Activated CD4-positive, alpha-beta T cell treated with anti-CD3 and anti-CD28 coated beads, Interleukin-2, amount 10 ng/mL, durations not matched to agents 7 days and 5 days (primary cell): ENCODE results near the gene EVA1C. TPM values are rescaled to one million over a fixed set of nuclear protein-coding genes. Genes with fewer than 3 reads are reported as not detected.
"Not testable (repeated sequence)": the region's sequence is repeated elsewhere in the genome, so short reads cannot be mapped to it uniquely, and the experiment has no call there.

Experiments
- CTCF ChIA-PET: fragments of 350-600 bp; sonication (Branson Sonifier 250); formaldehyde crosslinking; loops from one replicate; lab custom pipeline; 2021; ENCODE audit warnings: antibody characterized with exemption; lab: Charles Lee
- POLR2A ChIA-PET: fragments of 350-600 bp; sonication (Branson Sonifier 250); formaldehyde crosslinking; loops from one replicate; lab custom pipeline; 2021; ENCODE audit warnings: antibody characterized with exemption; lab: Charles Lee
- DNase-seq: peaks from one replicate; pipeline ENCODE4 v3.0.0-alpha.2; 2020
- H3K27ac Mint-ChIP-seq: one replicate; pipeline ENCODE4 v1.8.0; 2021; ENCODE audit warnings: mild to moderate bottlenecking, moderate library complexity, mixed read lengths
- H3K27me3 Mint-ChIP-seq: one replicate; pipeline ENCODE4 v1.8.0; 2021; ENCODE audit warnings: mixed read lengths
- H3K36me3 Mint-ChIP-seq: one replicate; pipeline ENCODE4 v1.8.0; 2021; ENCODE audit warnings: low read depth, mixed read lengths
- H3K4me1 Mint-ChIP-seq: one replicate; pipeline ENCODE4 v1.8.0; 2021; ENCODE audit warnings: mixed read lengths
- H3K4me3 Mint-ChIP-seq: one replicate; pipeline ENCODE4 v1.8.0; 2021; ENCODE audit warnings: mild to moderate bottlenecking, moderate library complexity, mixed read lengths
- H3K9me3 Mint-ChIP-seq: one replicate; pipeline ENCODE4 v1.8.0; 2021; ENCODE audit warnings: mixed read lengths
- total RNA-seq, 2 experiments: library from RNA; stranded (reverse); gene quantifications; one replicate each; pipeline ENCODE4 v1.2.3, GENCODE V29; 2021

The EVA1C gene
- total RNA-seq, 2 experiments from 2014 or later, result 4.8 to 5.4 TPM

DNA sequence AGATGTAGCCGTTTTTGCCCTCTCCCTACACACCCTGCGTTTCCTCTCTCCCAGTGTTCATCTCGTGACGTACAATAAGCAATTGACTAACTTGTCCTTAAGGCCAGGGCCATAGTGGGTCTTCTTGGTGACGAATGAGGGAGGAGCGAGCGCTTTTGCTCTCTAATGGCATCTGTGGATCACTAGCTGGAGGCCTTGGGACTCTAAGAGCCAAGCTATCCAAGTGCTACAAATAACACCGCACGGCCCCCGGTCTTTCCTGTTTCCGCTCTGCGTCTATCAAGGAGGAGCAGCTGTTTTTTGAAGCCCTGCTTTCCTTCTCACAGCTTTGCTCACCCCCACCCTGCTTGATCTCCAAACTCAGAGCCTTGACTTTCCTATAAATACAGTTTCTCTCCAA, 25.2 kb downstream of the EVA1C start:
- H3K36me3 Mint-ChIP-seq, result no peaks in the 10 kb centered on the region
- H3K4me1 Mint-ChIP-seq, result peaks cover 8% of the 10 kb centered on the region
- no peak overlapping the region for H3K27ac Mint-ChIP-seq
- POLR2A ChIA-PET, result no interaction called here
- CTCF ChIA-PET, result interaction anchor here (0.5 kb wide), 1 partner anchor 78 kb away, joined by 6 read pairs; no protein-coding TSS in a partner anchor
- no peak overlapping the region for H3K4me3 Mint-ChIP-seq
- H3K27me3 Mint-ChIP-seq, result no peaks in the 10 kb centered on the region
- DNase-seq, result no peak
- H3K9me3 Mint-ChIP-seq, result peaks cover 2% of the 10 kb centered on the region

DNA sequence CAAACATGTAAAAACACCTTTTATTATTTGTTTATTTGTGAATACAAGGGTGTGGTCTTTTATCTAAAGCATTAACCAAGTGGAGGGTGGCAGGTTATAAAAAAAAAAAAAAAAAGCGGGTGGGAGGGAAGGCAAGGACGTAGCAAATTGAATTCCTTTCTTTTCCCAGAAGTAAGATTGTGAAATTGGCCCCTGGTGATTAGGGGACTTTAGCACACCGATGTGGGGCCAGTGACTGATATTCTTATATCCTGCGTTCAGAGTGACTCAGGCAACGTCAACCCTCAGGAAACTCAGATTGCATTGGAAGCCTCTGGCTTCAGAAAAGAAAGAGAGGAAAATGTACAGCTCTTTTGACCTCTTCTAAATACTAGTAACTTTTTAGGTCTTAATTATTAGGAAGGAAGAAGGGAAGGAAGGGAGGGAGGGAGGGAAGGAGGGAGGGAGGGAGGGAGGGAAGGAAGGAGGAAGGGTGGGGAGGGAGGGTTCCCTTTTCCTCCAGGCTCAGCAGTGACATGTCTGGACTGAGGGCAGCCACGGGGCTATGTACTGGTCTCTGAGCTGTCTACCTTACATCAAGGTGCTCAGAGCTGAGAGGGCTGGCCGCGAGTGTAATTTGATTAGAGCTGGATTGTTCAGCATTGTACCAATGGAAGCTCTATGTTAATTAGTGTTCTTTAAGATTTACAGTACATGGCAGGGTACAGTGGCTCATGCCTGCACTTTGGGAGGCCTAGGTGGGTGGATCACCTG, 30.2 kb downstream of the EVA1C start:
- DNase-seq, result no peak
- Mint-ChIP-seq H3K36me3 (peaks cover 3% of the 10 kb centered on the region), H3K9me3 (peaks cover 11% of the 10 kb centered on the region), H3K27ac (no peak overlapping the region), H3K4me1 (peaks cover 2% of the 10 kb centered on the region), H3K4me3 (no peak overlapping the region), H3K27me3 (no peaks in the 10 kb centered on the region)
- ChIA-PET CTCF (no interaction called here), POLR2A (no interaction called here)

DNA sequence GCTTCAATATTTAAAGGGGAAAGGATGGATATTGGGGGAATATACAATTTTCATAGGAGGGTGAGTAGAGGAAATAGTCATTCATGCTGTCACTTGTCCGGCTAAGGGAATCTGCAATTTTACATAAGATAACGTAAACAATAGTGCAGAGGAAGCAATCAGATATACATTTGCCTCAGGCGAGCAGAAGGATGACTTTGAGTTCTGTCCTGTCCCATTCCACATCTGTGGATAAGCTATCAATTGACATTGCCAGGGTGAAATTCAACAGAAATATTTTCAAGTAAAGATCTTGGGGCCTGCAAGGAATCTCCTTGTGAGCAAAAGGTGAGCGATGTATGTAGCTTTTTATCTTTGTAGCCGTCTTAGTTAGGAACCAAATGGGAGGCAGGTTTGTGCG, 32.6 kb downstream of the EVA1C start:
- Mint-ChIP-seq H3K9me3 (peaks cover 11% of the 10 kb centered on the region), H3K27me3 (no peaks in the 10 kb centered on the region), H3K36me3 (peaks cover 3% of the 10 kb centered on the region), H3K4me3 (no peak overlapping the region), H3K27ac (no peak overlapping the region), H3K4me1 (no peaks in the 10 kb centered on the region)
- ChIA-PET POLR2A (interaction anchor here (0.5 kb wide), 1 partner anchor 39 kb away, joined by 6 read pairs; no protein-coding TSS in a partner anchor), CTCF (no interaction called here)
- no peak for DNase-seq

DNA sequence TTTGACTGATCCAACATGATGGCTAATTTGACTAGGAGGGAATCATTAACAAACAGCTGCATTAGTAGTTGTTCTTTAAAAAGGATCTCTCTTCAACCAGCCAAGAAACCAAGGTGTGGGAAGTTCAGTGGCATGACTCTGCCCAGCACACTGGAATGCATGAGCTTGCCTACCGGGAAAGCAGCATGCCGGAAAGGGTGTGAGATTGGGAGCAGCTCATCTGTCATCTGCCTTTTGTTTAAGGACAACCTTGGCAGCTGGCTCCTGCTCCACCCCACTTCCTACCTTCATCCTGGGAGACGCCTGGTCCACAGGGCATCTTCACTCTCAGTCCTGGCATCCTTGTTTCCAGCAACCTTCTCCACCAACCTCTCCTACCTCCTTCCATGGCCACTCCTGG, 33.9 kb downstream of the EVA1C start:
- H3K4me3 Mint-ChIP-seq, DNase-seq, H3K4me1 Mint-ChIP-seq, H3K27me3 Mint-ChIP-seq, H3K9me3 Mint-ChIP-seq, H3K36me3 Mint-ChIP-seq, H3K27ac Mint-ChIP-seq, POLR2A ChIA-PET: not testable (repeated sequence)
- CTCF ChIA-PET, result interaction anchor here (0.6 kb wide), 1 partner anchor 69 kb away, joined by 3 read pairs; no protein-coding TSS in a partner anchor

DNA sequence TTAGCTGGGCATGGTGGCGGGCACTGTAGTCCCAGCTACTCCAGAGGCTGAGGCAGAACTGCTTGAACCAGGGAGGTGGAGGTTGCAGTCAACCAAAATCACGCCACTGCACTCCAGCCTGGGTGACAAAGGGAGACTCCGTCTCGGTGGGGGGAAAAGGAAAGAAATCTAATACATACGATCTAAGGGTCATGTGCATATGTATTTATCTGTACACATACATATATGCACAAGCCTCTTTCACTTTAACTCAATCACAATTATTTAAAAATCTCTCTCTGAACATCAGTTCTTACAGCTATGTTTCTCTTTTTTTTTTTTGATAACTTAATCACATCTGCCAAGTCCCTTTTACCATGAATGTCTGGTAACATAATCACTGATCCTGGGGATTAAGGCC, 34.7 kb downstream of the EVA1C start:
- peaks cover 3% of the 10 kb centered on the region for H3K36me3 Mint-ChIP-seq
- H3K27me3 Mint-ChIP-seq, result no peaks in the 10 kb centered on the region
- DNase-seq, result no peak
- peak overlapping the region; percentile 46 for H3K27ac Mint-ChIP-seq
- H3K4me1 Mint-ChIP-seq, result no peaks in the 10 kb centered on the region
- H3K9me3 Mint-ChIP-seq, result peaks cover 9% of the 10 kb centered on the region
- ChIA-PET POLR2A (no interaction called here), CTCF (no interaction called here)
- no peak overlapping the region for H3K4me3 Mint-ChIP-seq

DNA sequence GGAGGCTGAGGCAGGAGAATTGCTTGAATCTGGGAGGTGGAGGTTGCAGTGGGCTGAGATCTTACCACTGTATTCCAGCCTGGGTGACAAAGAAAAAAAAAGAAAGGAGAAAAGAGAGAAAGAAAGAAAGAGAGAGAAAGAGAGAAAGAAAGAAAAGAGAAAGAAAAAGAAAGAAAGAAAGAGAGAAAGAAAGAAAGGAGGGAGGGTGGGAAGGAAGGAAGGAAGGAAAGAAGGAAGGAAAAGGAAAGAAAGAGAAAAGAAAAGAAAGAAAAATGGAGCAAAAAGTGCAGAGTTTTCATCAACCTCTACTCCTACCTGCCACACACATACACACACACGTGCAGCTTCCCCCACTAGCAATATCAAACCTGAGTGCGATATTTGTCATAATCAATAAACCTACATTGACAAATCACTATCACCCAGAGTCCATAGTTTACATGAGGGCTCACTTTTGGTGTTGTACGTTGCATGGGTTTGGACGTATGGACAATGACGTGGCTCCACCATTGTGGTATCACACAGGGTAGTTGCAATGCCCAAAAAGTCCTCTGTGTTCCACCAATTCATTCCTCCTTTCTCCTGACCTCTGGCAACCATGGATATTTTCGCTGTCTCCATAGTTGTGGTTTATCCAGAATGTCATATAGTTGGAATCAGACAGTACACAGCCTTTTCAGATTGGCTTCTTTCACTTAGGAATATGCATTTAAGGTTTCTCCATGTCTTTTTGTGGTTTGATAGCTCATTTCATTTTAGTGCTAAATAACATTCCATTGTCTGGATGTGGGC, 36.5 kb downstream of the EVA1C start:
- H3K36me3 Mint-ChIP-seq, result peaks cover under 1% of the 10 kb centered on the region
- ChIA-PET POLR2A (no interaction called here), CTCF (interaction anchor here (0.8 to 0.9 kb wide), 2 partner anchors 26 to 207 kb away, joined by 3 to 4 read pairs; no protein-coding TSS in a partner anchor)
- no peak overlapping the region for H3K27ac Mint-ChIP-seq
- peaks cover 3% of the 10 kb centered on the region for H3K9me3 Mint-ChIP-seq
- no peak for DNase-seq
- no peak overlapping the region for H3K4me3 Mint-ChIP-seq
- no peaks in the 10 kb centered on the region for H3K27me3 Mint-ChIP-seq
- H3K4me1 Mint-ChIP-seq, result no peaks in the 10 kb centered on the region

DNA sequence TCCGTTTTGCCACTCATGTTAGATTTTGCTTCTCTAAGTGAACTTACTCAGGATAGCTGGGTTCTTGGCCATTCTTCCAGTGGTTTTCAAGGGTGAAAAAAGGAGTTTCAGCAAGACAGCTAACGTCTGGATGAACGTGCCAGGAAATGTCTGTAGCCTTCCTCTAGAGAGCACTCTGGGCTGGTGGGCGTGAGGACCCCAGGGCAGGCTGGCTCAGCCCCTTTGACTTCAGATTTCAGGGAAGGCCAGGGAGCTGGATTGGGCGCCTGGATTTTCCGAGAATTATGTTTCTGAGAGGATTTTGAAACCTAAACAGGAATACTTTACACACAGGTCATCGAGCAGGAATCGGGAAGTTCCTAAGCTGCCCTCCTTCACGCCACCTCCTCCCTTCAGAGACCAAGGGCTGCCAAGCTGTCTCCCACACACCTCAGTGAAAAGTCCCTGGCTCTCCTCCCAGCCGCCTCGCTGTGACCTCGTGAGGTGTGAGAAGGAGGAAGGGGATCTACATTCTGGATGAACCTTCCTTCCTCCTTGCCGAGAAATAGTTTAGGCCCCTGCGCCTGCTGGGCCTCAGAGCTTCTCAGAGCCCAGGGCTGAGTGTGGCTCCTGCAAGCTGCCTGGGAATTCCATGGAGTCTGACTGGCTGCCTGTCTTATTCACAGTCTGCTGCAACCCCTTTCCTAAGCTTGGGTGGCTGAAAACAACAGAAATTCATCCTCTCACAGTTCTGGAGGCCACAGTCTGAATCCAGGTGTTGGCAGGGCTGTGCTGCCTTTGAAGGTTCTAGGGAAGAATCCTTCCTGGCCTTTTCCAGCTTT, 38.6 kb downstream of the EVA1C start:
- H3K4me1 Mint-ChIP-seq, H3K27me3 Mint-ChIP-seq, POLR2A ChIA-PET, H3K4me3 Mint-ChIP-seq, H3K36me3 Mint-ChIP-seq, DNase-seq, H3K27ac Mint-ChIP-seq, H3K9me3 Mint-ChIP-seq, CTCF ChIA-PET: not testable (repeated sequence)

DNA sequence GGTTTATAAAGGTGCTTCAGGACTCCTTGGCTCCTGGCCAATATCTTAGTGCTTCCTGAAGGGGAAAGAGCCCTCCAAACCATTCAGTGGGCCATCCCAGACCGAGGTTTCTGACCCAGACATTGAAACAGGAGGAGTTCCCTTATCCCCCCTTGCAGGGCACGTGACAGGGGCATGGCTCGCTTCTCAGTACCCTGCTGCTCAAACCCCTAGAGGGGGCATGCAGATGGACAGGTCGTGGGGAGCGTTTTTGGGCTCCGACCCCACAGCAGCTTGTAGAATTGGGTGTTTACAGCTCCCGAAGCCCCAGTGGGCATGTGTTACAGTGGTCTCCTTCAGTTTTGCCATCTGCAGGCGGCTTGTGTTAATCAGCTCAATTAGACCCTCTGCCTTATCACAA, 39.7 kb downstream of the EVA1C start:
- H3K4me3 Mint-ChIP-seq, H3K4me1 Mint-ChIP-seq, H3K27me3 Mint-ChIP-seq, H3K9me3 Mint-ChIP-seq, H3K27ac Mint-ChIP-seq, CTCF ChIA-PET, DNase-seq, POLR2A ChIA-PET, H3K36me3 Mint-ChIP-seq: not testable (repeated sequence)

DNA sequence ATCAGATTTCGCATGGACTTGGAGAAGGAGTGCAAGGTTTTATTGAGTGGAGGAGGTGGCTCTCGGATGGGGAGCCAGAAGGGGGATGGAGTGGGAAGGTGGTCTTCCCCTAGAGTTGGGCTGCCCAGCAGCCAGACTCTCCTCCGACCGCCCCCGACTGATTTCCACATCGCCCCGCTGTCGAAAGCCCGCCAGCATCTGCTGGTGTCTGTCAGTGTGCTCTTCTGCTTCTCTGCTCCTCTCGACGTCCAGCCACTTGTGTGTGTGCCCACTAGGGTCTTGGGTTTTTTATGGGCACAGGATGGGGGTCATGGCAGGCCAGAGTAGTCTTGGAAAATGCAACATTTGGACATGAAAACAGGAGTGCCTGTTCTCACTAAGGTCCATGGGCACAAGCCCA, 40.1 kb downstream of the EVA1C start:
- ChIA-PET CTCF (interaction anchor here (1.2 kb wide), 1 partner anchor 9 kb away, joined by 3 read pairs; no protein-coding TSS in a partner anchor), POLR2A (no interaction called here)
- Mint-ChIP-seq H3K9me3 (no peaks in the 10 kb centered on the region), H3K27ac (no peak overlapping the region), H3K4me1 (no peaks in the 10 kb centered on the region), H3K36me3 (no peaks in the 10 kb centered on the region), H3K4me3 (no peak overlapping the region), H3K27me3 (no peaks in the 10 kb centered on the region)
- DNase-seq, result no peak

DNA sequence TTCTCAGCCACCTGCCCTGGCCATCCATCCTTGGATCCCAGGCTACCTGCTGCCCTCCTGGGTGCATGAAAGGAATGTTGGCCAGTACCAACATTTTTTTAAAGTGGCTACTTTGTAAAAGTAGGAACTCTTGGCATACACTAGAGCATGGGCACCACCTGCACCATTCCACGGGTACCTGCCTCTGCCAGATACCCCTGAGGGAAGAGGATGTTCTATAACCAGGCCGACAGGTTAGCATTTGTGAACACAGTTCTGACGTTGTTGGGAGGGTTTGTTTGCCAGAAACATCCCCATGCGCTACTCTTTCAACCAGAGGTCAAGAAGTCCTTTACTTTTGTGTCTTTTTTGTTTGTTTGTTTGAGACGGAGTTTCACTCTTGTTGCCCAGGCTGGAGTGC, 43.0 kb downstream of the EVA1C start:
- Mint-ChIP-seq H3K9me3 (no peaks in the 10 kb centered on the region), H3K27ac (no peak overlapping the region), H3K4me3 (no peak overlapping the region)

DNA sequence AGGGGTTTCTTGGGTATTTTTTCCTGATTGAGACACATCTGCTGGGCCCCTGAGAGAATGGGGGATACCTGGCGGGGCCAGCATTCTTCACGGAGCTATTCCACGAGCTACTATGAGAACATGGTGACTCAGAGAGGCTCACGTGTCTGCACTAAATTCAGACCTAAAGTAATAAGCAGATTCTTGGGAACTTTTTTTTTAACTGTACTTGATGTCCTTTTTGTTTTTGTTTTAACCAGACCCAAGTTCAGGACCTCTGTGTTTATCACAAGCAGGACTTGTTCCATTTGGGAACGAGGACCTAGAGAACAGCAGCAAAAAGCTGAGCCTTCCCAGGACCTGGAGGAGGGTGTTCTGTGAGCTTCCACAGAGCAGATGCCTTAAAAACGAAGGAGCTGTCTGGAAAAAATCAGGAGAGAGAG, 44.0 kb downstream of the EVA1C start:
- no peaks in the 10 kb centered on the region for H3K27me3 Mint-ChIP-seq
- no peak overlapping the region for H3K4me3 Mint-ChIP-seq
- no peaks in the 10 kb centered on the region for H3K36me3 Mint-ChIP-seq
- no peaks in the 10 kb centered on the region for H3K4me1 Mint-ChIP-seq
- DNase-seq, result no peak
- POLR2A ChIA-PET, result interaction anchor here (0.6 kb wide), 1 partner anchor 841 kb away, joined by 3 read pairs; no protein-coding TSS in a partner anchor
- no peaks in the 10 kb centered on the region for H3K9me3 Mint-ChIP-seq
- H3K27ac Mint-ChIP-seq, result no peak overlapping the region
- CTCF ChIA-PET, result interaction anchor here (0.8 kb wide), 1 partner anchor 21 kb away, joined by 3 read pairs; no protein-coding TSS in a partner anchor

More for the DNA sequence above, 43.0 kb downstream of the EVA1C start:
- DNase-seq, result no peak
- Mint-ChIP-seq H3K4me1 (no peaks in the 10 kb centered on the region), H3K36me3 (no peaks in the 10 kb centered on the region), H3K27me3 (no peaks in the 10 kb centered on the region)
- ChIA-PET CTCF (no interaction called here), POLR2A (no interaction called here)

DNA sequence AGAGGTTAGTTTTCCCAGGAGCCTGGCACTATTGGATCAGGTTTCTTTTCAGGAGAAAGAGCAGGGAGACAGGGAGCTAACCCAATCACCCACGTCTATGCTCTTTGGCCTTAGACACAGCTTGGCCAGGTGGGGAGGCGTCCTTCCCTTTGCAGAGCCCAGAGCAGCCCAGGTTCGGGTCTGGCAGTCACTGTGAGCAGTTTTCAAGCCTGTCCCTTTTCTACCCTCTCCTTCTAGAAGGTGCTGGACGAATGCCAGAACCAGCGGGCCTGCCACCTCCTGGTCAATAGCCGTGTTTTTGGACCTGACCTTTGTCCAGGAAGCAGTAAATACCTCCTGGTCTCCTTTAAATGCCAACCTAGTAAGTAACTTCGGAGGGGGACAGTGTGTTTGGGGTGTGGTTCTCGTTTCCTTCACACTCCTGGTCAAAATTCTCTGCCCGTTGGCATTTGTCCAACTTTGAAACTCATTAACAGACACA, 44.9 kb downstream of the EVA1C start:
- POLR2A ChIA-PET, result no interaction called here

More for the DNA sequence above, 44.9 kb downstream of the EVA1C start:
- Mint-ChIP-seq H3K36me3 (no peaks in the 10 kb centered on the region), H3K27ac (no peak overlapping the region), H3K27me3 (no peaks in the 10 kb centered on the region), H3K9me3 (no peaks in the 10 kb centered on the region), H3K4me1 (no peaks in the 10 kb centered on the region), H3K4me3 (no peak overlapping the region)
- no peak for DNase-seq
- CTCF ChIA-PET, result interaction anchor here (0.8 to 1.4 kb wide), 2 partner anchors 13 to 22 kb away, joined by 3 to 4 read pairs; no protein-coding TSS in a partner anchor
